Colonic mucosa (tissue), 4 donors: ENCODE data around the gene PHIP. TPM values are rescaled to one million over a fixed set of nuclear protein-coding genes. Genes with fewer than 3 reads are reported as not detected.

Source experiments
- DNase-seq: peaks from one replicate; pipeline ENCODE4 v3.0.0-alpha.2; 2020
- H3K27ac ChIP-seq: fragments of 200-600 bp; one replicate; pipeline ENCODE4 v1.8.0; 2021
- H3K27me3 ChIP-seq: fragments of 200-600 bp; one replicate; pipeline ENCODE4 v1.8.0; 2021
- H3K36me3 ChIP-seq: fragments of 200-600 bp; one replicate; pipeline ENCODE4 v1.8.0; 2021
- H3K4me1 ChIP-seq: fragments of 200-600 bp; one replicate; pipeline ENCODE4 v1.8.0; 2021; ENCODE audit warnings: mild to moderate bottlenecking
- H3K4me3 ChIP-seq: fragments of 200-600 bp; one replicate; pipeline ENCODE4 v1.8.0; 2021
- H3K9ac ChIP-seq, 2 donors: one replicate each; pipeline ENCODE4 v1.7.0; 2013; ENCODE audit warnings: control low read depth in 2 of 2, low read depth in 2 of 2, low read length in 2 of 2
- H3K9me3 ChIP-seq: fragments of 200-600 bp; one replicate; pipeline ENCODE4 v1.8.0; 2021
- intact Hi-C: fragments of 100-400 bp; cut with DNase I; formaldehyde crosslinking; loops from one replicate; pipeline ENCODE4 v1.14.1; 2022
- total RNA-seq, 2 donors: library from RNA; stranded (reverse); fragmentation: NEBNext Ultra II Directional in 1 of 2; extraction: Animal tissue kit (Norgen Biotek cat#: 25700) in 1 of 2; gene quantifications; one replicate each; pipeline ENCODE4 v1.2.1, GENCODE V29; 2021
- TF ChIP-seq, protein P1 (sequence below): fragments of 200-600 bp; IDR thresholded peaks from one replicate; pipeline ENCODE4 v1.8.0; 2022; ENCODE audit warnings: antibody characterized with exemption, mild to moderate bottlenecking
- donor health status: healthy.
- donor health status: DM: no; HTN: no; CAD: no.
- donor health status: DM: no; HTN: no; CAD: no.

Gene PHIP
- total RNA-seq, 2 donors from 2014 or later, result 19.3 to 20.5 TPM

DNA sequence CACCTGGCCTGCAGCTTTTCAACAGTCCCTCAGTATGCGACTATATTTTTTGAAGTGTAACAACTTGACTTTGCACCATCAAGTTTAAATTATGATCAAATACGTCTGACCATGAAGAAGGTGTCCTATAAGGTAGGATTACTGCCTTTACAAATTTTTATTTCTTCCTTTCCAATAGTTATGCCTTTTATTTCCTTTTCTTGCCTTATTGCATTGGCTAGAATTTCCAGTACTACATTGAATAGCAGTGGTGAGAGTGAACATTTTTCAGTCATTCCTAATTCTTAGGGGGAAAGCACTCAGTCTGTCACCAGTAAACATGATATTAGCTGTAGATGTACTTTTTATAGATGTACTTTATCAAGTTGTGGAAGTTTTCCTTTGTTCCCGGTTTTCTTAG lies 129.3 kb downstream of the PHIP start:
- peaks cover 5% of the 10 kb centered on the region for H3K9me3 ChIP-seq
- peaks cover 26% of the 10 kb centered on the region for H3K36me3 ChIP-seq
- no peak for DNase-seq
- no peaks in the 10 kb centered on the region for H3K27me3 ChIP-seq
- no peak overlapping the region for H3K9ac ChIP-seq
- TF ChIP-seq, protein P1, sequence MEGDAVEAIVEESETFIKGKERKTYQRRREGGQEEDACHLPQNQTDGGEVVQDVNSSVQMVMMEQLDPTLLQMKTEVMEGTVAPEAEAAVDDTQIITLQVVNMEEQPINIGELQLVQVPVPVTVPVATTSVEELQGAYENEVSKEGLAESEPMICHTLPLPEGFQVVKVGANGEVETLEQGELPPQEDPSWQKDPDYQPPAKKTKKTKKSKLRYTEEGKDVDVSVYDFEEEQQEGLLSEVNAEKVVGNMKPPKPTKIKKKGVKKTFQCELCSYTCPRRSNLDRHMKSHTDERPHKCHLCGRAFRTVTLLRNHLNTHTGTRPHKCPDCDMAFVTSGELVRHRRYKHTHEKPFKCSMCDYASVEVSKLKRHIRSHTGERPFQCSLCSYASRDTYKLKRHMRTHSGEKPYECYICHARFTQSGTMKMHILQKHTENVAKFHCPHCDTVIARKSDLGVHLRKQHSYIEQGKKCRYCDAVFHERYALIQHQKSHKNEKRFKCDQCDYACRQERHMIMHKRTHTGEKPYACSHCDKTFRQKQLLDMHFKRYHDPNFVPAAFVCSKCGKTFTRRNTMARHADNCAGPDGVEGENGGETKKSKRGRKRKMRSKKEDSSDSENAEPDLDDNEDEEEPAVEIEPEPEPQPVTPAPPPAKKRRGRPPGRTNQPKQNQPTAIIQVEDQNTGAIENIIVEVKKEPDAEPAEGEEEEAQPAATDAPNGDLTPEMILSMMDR, result no peak
- H3K4me3 ChIP-seq, result no peak overlapping the region
- intact Hi-C loops, result no loop called here
- no peak overlapping the region for H3K27ac ChIP-seq
- H3K4me1 ChIP-seq, result no peaks in the 10 kb centered on the region

DNA sequence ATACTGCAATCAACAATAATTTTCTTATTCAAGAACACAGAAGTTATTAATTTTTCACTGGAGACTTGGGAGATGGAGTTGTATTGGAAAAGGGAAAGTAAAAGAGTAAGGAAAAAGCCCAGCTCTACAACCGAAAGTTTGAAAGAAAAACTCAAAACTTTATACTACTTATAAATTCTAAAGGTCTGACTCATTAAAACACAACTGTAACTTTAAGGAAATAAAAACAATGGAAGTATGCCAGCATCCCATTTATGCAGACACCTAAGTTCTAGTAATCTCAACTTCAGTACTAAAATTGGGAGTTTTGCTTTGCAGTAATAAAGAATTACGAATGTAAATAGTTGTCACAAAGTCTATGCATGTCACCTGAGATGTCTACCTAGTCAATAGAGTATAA lies 130.1 kb downstream of the PHIP start:
- Histone ChIP-seq H3K27me3 (no peaks in the 10 kb centered on the region), H3K9ac (no peak overlapping the region), H3K27ac (no peak overlapping the region), H3K9me3 (peaks cover 5% of the 10 kb centered on the region), H3K4me1 (no peaks in the 10 kb centered on the region), H3K36me3 (peaks cover 26% of the 10 kb centered on the region), H3K4me3 (no peak overlapping the region)
- TF ChIP-seq, protein P1, result no peak
- intact Hi-C loops, result no loop called here
- no peak for DNase-seq

DNA sequence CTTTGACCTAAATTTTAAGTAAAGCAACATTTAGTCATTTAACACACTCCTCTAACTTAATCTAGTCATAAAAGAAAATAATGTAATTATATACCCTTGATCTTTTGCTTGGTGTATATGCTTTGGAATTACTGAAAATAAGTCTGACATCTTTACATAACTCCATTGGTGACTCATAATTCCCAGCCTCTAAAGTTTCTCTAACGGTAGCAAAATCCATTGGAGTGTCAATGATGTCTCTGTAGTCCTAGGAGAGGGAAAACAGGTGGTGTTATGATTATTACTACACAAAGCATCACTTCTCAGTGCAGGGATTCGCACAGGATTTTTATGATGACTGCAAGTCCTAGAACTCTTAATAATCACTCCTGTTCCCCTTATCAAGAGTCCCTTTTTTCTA lies 130.5 kb downstream of the PHIP start:
- TF ChIP-seq, protein P1, result no peak
- DNase-seq, result no peak
- intact Hi-C loops, result no loop called here

DNA sequence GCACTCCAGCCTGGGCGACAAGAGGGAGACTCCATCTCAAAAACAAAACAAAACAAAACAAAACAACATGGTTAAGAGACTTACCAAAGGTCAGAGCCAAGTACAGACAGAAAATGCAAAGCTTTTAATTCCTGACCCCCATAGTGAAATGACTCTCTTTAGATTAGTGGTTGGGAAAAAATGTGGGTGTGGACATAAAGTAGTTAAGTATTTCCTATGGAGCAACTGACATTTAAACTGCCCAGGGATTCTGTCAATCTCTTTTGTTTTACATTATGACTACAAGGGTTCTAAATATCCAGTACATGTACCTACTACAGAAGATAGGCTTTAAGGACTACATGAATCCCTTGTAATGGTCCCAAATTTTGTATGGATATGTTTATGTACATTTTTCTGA lies 135.6 kb downstream of the PHIP start:
- H3K9me3 ChIP-seq, result no peaks in the 10 kb centered on the region
- DNase-seq, result no peak
- H3K9ac ChIP-seq, result no peak overlapping the region
- no peak overlapping the region for H3K27ac ChIP-seq
- H3K4me1 ChIP-seq, result no peaks in the 10 kb centered on the region
- H3K4me3 ChIP-seq, result no peak overlapping the region
- intact Hi-C loops, result no loop called here
- peaks cover 23% of the 10 kb centered on the region for H3K36me3 ChIP-seq
- H3K27me3 ChIP-seq, result no peaks in the 10 kb centered on the region
- TF ChIP-seq, protein P1, result no peak

More for the DNA sequence above, 130.5 kb downstream of the PHIP start:
- Histone ChIP-seq H3K4me3 (no peak overlapping the region), H3K9me3 (peaks cover 5% of the 10 kb centered on the region), H3K9ac (no peak overlapping the region), H3K36me3 (peaks cover 23% of the 10 kb centered on the region), H3K4me1 (no peaks in the 10 kb centered on the region), H3K27me3 (no peaks in the 10 kb centered on the region), H3K27ac (no peak overlapping the region)

DNA sequence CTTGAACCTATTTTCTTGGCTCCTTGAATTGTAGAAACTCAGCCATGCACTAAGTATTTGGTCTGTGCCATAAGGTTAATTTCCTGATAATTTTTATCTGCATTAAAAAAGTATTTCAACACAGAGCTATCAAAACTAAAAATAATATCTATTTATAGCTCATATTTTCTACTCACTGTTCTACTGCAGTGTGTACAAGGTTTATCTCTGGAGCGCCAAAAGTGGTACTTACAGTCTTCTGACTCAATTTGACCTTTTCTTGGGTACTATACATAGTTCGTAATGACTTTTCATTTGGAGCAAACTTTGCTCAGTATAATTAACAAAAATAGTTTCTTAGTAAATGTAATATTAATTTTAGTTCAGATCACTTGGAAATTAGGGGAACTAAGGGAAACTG lies 141.5 kb downstream of the PHIP start:
- Histone ChIP-seq H3K4me3 (no peak overlapping the region), H3K36me3 (peaks cover 7% of the 10 kb centered on the region), H3K4me1 (no peaks in the 10 kb centered on the region), H3K9me3 (no peaks in the 10 kb centered on the region), H3K27me3 (no peaks in the 10 kb centered on the region), H3K27ac (no peak overlapping the region), H3K9ac (no peak overlapping the region)
- intact Hi-C loops, result no loop called here
- DNase-seq, result no peak
- TF ChIP-seq, protein P1, result no peak

DNA sequence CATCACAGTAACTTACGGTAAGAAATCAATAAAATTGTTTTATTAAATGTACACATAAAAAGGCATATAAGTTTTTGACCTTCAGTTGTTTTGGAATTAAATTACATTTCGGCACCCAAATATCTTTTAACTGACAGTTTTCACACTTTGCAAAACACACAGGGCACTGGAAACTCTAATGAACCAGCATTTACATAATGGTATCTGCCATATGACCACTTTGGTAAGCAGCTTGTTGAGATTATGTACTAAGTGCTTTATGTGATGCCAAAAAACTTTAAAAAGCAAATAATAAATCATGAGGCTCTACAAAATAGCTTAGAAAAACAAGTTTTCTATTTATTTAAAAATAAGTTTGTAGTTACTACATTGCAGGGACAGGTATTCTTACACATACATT lies 142.5 kb downstream of the PHIP start:
- Histone ChIP-seq H3K9me3 (no peaks in the 10 kb centered on the region), H3K4me3 (no peak overlapping the region), H3K27me3 (no peaks in the 10 kb centered on the region), H3K9ac (no peak overlapping the region), H3K27ac (no peak overlapping the region), H3K4me1 (no peaks in the 10 kb centered on the region), H3K36me3 (peaks cover under 1% of the 10 kb centered on the region)
- intact Hi-C loops, result no loop called here
- no peak for DNase-seq
- TF ChIP-seq, protein P1, result no peak
